Mesendoderm (in vitro differentiated cells): ENCODE results near the gene EFCC1.

Experiments
- DNase-seq: peaks from one replicate; pipeline ENCODE4 v3.0.0; 2013
- H2AK5ac ChIP-seq: 2 replicates; pipeline ENCODE4 v1.6.1; 2013; ENCODE audit warnings: low read length, inconsistent platforms
- H2BK120ac ChIP-seq: 2 replicates; pipeline ENCODE4 v1.6.1; 2013; ENCODE audit warnings: low read depth, mild to moderate bottlenecking, low read length, moderate library complexity, mixed read lengths
- H2BK15ac ChIP-seq: replicated peaks from 2 replicates; pipeline ENCODE4 v1.6.1; 2013; ENCODE audit warnings: low read depth, mild to moderate bottlenecking, moderate library complexity
- H2BK5ac ChIP-seq: 2 replicates; pipeline ENCODE4 v1.6.1; 2013; ENCODE audit warnings: low read length, inconsistent platforms
- H3K18ac ChIP-seq: 2 replicates; pipeline ENCODE4 v1.6.1; 2013; ENCODE audit warnings: mild to moderate bottlenecking, low read length, mixed read lengths
- H3K23ac ChIP-seq: one replicate; pipeline ENCODE4 v1.6.1; 2013; ENCODE audit warnings: low read length
- H3K27ac ChIP-seq: 2 replicates; pipeline ENCODE4 v1.5.1; 2013; ENCODE audit warnings: low read depth, mild to moderate bottlenecking, inconsistent platforms, low read length, moderate library complexity
- H3K27me3 ChIP-seq: 2 replicates; pipeline ENCODE4 v1.6.1; 2013; ENCODE audit warnings: low read length, control low read depth, mild to moderate bottlenecking, inconsistent platforms; ENCODE audit not compliant: insufficient read depth, poor library complexity
- H3K36me3 ChIP-seq: 2 replicates; pipeline ENCODE4 v1.6.1; 2013; ENCODE audit warnings: low read length, inconsistent platforms; ENCODE audit not compliant: control insufficient read depth, insufficient read depth
- H3K4ac ChIP-seq: one replicate; pipeline ENCODE4 v1.6.1; 2013; ENCODE audit warnings: low read depth, mild to moderate bottlenecking, low read length, moderate library complexity
- H3K4me1 ChIP-seq: 2 replicates; pipeline ENCODE4 v1.6.1; 2013; ENCODE audit warnings: low read depth, low read length, inconsistent platforms; ENCODE audit not compliant: control insufficient read depth
- H3K4me2 ChIP-seq: 2 replicates; pipeline ENCODE4 v1.6.1; 2013; ENCODE audit warnings: low read length
- H3K4me3 ChIP-seq: 2 replicates; pipeline ENCODE4 v1.5.1; 2013; ENCODE audit warnings: mild to moderate bottlenecking, low read length
- H3K56ac ChIP-seq: one replicate; pipeline ENCODE4 v1.6.1; 2013; ENCODE audit warnings: low read length
- H3K79me1 ChIP-seq: 2 replicates; pipeline ENCODE4 v1.6.1; 2013; ENCODE audit warnings: low read length, inconsistent platforms
- H3K79me2 ChIP-seq: 2 replicates; pipeline ENCODE4 v1.6.1; 2013; ENCODE audit warnings: mild to moderate bottlenecking, low read length; ENCODE audit not compliant: control insufficient read depth, insufficient read depth
- H3K9ac ChIP-seq: 2 replicates; pipeline ENCODE4 v1.6.1; 2013; ENCODE audit warnings: low read length, inconsistent platforms
- H4K5ac ChIP-seq: one replicate; pipeline ENCODE4 v1.6.1; 2013; ENCODE audit warnings: low read length
- H4K8ac ChIP-seq: one replicate; pipeline ENCODE4 v1.6.1; 2013; ENCODE audit warnings: low read depth, mild to moderate bottlenecking, control low read depth, low read length, moderate library complexity
- WGBS: extraction: QIAGEN DNeasy Blood & Tissue Kit; methylation state at CpG from one replicate; pipeline ENCODE4 v1.1.7; 2013; ENCODE audit warnings: low lambda C conversion rate, missing lambda C conversion rate; ENCODE audit not compliant: insufficient coverage; ENCODE audit errors: extremely low coverage; 5-methylcytosine and 5-hydroxymethylcytosine counted together

EFCC1 gene

GRCh38 chr3:129052675-129053074, 51.6 kb downstream of the EFCC1 start:
- Histone ChIP-seq H3K56ac (no peak overlapping the region), H2AK5ac (no peak overlapping the region), H3K23ac (no peak overlapping the region), H2BK120ac (no peak overlapping the region), H3K9ac (no peak overlapping the region), H3K27ac (no peak overlapping the region), H2BK5ac (no peak overlapping the region), H3K79me1 (no peaks in the 10 kb centered on the region), H3K36me3 (no peaks in the 10 kb centered on the region), H2BK15ac (no peak overlapping the region), H3K18ac (no peak overlapping the region), H4K5ac (no peak overlapping the region), H3K4me2 (no peak overlapping the region), H3K4me3 (no peak overlapping the region), H3K4me1 (no peaks in the 10 kb centered on the region), H3K4ac (no peak overlapping the region), H3K27me3 (no peaks in the 10 kb centered on the region), H3K79me2 (no peaks in the 10 kb centered on the region), H4K8ac (no peak overlapping the region)
- WGBS: no CpG with 5 or more reads among the region's 6 CpGs
- no peak for DNase-seq

- H3K36me3 ChIP-seq: no peaks in the 10 kb centered on the region
- H3K18ac ChIP-seq: no peak overlapping the region
- H2BK15ac ChIP-seq: no peak overlapping the region
- no peak overlapping the region for H2AK5ac ChIP-seq
- H3K23ac ChIP-seq: no peak overlapping the region
- no peaks in the 10 kb centered on the region for H3K79me1 ChIP-seq
- no peak overlapping the region for H2BK120ac ChIP-seq
- H4K8ac ChIP-seq: no peak overlapping the region
- H3K79me2 ChIP-seq: no peaks in the 10 kb centered on the region
- H3K9ac ChIP-seq: no peak overlapping the region
- no peaks in the 10 kb centered on the region for H3K4me1 ChIP-seq
- H3K56ac ChIP-seq: no peak overlapping the region
- no peak for DNase-seq
- H3K4ac ChIP-seq: no peak overlapping the region
- WGBS: no CpG with 5 or more reads among the region's 3 CpGs
- no peak overlapping the region for H4K5ac ChIP-seq
- H3K4me3 ChIP-seq: no peak overlapping the region
- H3K27me3 ChIP-seq: no peaks in the 10 kb centered on the region
- H2BK5ac ChIP-seq: no peak overlapping the region
- no peak overlapping the region for H3K4me2 ChIP-seq
- H3K27ac ChIP-seq: no peak overlapping the region
These were observed 53.6 kb downstream of the EFCC1 start for GRCh38 chr3:129054605-129055104.

GRCh38 chr3:129056451-129057173, 55.5 kb downstream of the EFCC1 start:
- no peak overlapping the region for H3K18ac ChIP-seq
- H3K23ac ChIP-seq: no peak overlapping the region
- no peak overlapping the region for H3K4me3 ChIP-seq
- no peaks in the 10 kb centered on the region for H3K79me2 ChIP-seq
- no peak overlapping the region for H2BK15ac ChIP-seq
- H4K8ac ChIP-seq: no peak overlapping the region
- WGBS: no CpG with 5 or more reads among the region's 9 CpGs
- H3K36me3 ChIP-seq: no peaks in the 10 kb centered on the region
- H2BK120ac ChIP-seq: no peak overlapping the region
- H3K27ac ChIP-seq: no peak overlapping the region
- H2AK5ac ChIP-seq: no peak overlapping the region
- no peaks in the 10 kb centered on the region for H3K4me1 ChIP-seq
- H3K9ac ChIP-seq: no peak overlapping the region
- no peak overlapping the region for H3K4ac ChIP-seq
- no peak overlapping the region for H3K4me2 ChIP-seq
- no peak for DNase-seq
- no peak overlapping the region for H4K5ac ChIP-seq
- no peaks in the 10 kb centered on the region for H3K79me1 ChIP-seq
- H3K56ac ChIP-seq: no peak overlapping the region
- no peaks in the 10 kb centered on the region for H3K27me3 ChIP-seq
- no peak overlapping the region for H2BK5ac ChIP-seq

GRCh38 chr3:129057249-129057648, 56.1 kb downstream of the EFCC1 start:
- H3K18ac ChIP-seq: no peak overlapping the region
- no peak overlapping the region for H3K4me3 ChIP-seq
- no peak overlapping the region for H4K5ac ChIP-seq
- H3K27me3 ChIP-seq: no peaks in the 10 kb centered on the region
- no peaks in the 10 kb centered on the region for H3K79me1 ChIP-seq
- no peak overlapping the region for H3K23ac ChIP-seq
- H4K8ac ChIP-seq: no peak overlapping the region
- H3K36me3 ChIP-seq: no peaks in the 10 kb centered on the region
- no peak overlapping the region for H2AK5ac ChIP-seq
- no peak overlapping the region for H3K9ac ChIP-seq
- H3K4me1 ChIP-seq: no peaks in the 10 kb centered on the region
- no CpG with 5 or more reads among the region's 4 CpGs for WGBS
- H3K4ac ChIP-seq: no peak overlapping the region
- H2BK5ac ChIP-seq: no peak overlapping the region
- H3K79me2 ChIP-seq: no peaks in the 10 kb centered on the region
- no peak overlapping the region for H3K4me2 ChIP-seq
- no peak overlapping the region for H2BK120ac ChIP-seq
- no peak overlapping the region for H3K27ac ChIP-seq
- no peak for DNase-seq
- H3K56ac ChIP-seq: no peak overlapping the region
- no peak overlapping the region for H2BK15ac ChIP-seq

- Histone ChIP-seq H3K18ac (no peak overlapping the region), H3K4me1 (no peaks in the 10 kb centered on the region), H3K23ac (no peak overlapping the region)
These were observed 57.5 kb downstream of the EFCC1 start for GRCh38 chr3:129058441-129059200.

More at GRCh38 chr3:129058441-129059200, 57.5 kb downstream of the EFCC1 start:
- no peaks in the 10 kb centered on the region for H3K79me1 ChIP-seq
- H3K79me2 ChIP-seq: no peaks in the 10 kb centered on the region
- no peak overlapping the region for H3K4ac ChIP-seq
- H4K5ac ChIP-seq: no peak overlapping the region
- H3K4me3 ChIP-seq: no peak overlapping the region
- H3K4me2 ChIP-seq: no peak overlapping the region
- no peak overlapping the region for H2AK5ac ChIP-seq
- no peaks in the 10 kb centered on the region for H3K36me3 ChIP-seq
- H3K56ac ChIP-seq: no peak overlapping the region
- no peak overlapping the region for H2BK15ac ChIP-seq
- H3K9ac ChIP-seq: no peak overlapping the region
- H2BK120ac ChIP-seq: no peak overlapping the region
- H4K8ac ChIP-seq: no peak overlapping the region
- no CpG with 5 or more reads among the region's 4 CpGs for WGBS
- DNase-seq: no peak
- no peak overlapping the region for H3K27ac ChIP-seq
- no peak overlapping the region for H2BK5ac ChIP-seq
- no peaks in the 10 kb centered on the region for H3K27me3 ChIP-seq
